Activated naive CD8-positive, alpha-beta T cell treated with anti-CD3 and anti-CD28 coated beads, Interleukin-2, amount 10 ng/mL, durations not matched to agents 7 days and 5 days (primary cell): ENCODE results near the gene SSR1. TPM values are rescaled to one million over a fixed set of nuclear protein-coding genes. Genes with fewer than 3 reads are reported as not detected.

Experiments
- ATAC-seq: fragments of 150-1000 bp; cut with Tn5 transposase; one replicate; pipeline ENCODE4 v1.10.0; 2021; ENCODE audit warnings: low read depth, moderate library complexity
- POLR2A ChIA-PET: fragments of 350-600 bp; sonication (Branson Sonifier 250); formaldehyde crosslinking; loops from one replicate; lab custom pipeline; 2021; ENCODE audit warnings: antibody characterized with exemption; lab: Charles Lee
- DNase-seq: peaks from one replicate; pipeline ENCODE4 v3.0.0; 2021
- H3K27ac Mint-ChIP-seq: one replicate; pipeline ENCODE4 v1.8.0; 2022; ENCODE audit warnings: mild to moderate bottlenecking, mixed read lengths
- H3K27me3 Mint-ChIP-seq: one replicate; pipeline ENCODE4 v1.8.0; 2022; ENCODE audit warnings: mild to moderate bottlenecking, moderate library complexity, mixed read lengths
- H3K36me3 Mint-ChIP-seq: one replicate; pipeline ENCODE4 v1.8.0; 2021; ENCODE audit warnings: mild to moderate bottlenecking, mixed read lengths
- H3K4me1 Mint-ChIP-seq: one replicate; pipeline ENCODE4 v1.8.0; 2021; ENCODE audit warnings: mixed read lengths
- H3K4me3 Mint-ChIP-seq: one replicate; pipeline ENCODE4 v1.8.0; 2022; ENCODE audit warnings: mild to moderate bottlenecking, moderate library complexity, mixed read lengths
- H3K9me3 Mint-ChIP-seq: one replicate; pipeline ENCODE4 v1.8.0; 2021; ENCODE audit warnings: mixed read lengths
- total RNA-seq, 2 experiments: library from RNA; stranded (reverse); gene quantifications; one replicate each; pipeline ENCODE4 v1.2.3, GENCODE V29; 2021

The SSR1 gene
- total RNA-seq, 2 experiments from 2014 or later: 112 to 123 TPM

GRCh38 chr6:7314414-7314813, 1.4 kb upstream of the SSR1 start:
- no peak for DNase-seq
- Mint-ChIP-seq H3K4me1 (peaks cover 18% of the 10 kb centered on the region), H3K9me3 (no peaks in the 10 kb centered on the region), H3K27me3 (peaks cover 3% of the 10 kb centered on the region), H3K27ac (peak overlapping the region; percentile 89), H3K4me3 (no peak overlapping the region), H3K36me3 (peaks cover 11% of the 10 kb centered on the region)
- ATAC-seq: no peak
- POLR2A ChIA-PET: interaction anchor here (4.7 kb wide), 1 partner anchor 75 kb away, joined by 19 read pairs; the partner anchor contains the start of genes CAGE1 and RIOK1

- ATAC-seq: no peak
- peaks cover 19% of the 10 kb centered on the region for H3K4me1 Mint-ChIP-seq
- POLR2A ChIA-PET: interaction anchor here (4.7 kb wide), 1 partner anchor 76 kb away, joined by 19 read pairs; the partner anchor contains the start of genes CAGE1 and RIOK1
- H3K27ac Mint-ChIP-seq: peak overlapping the region; percentile 89
- H3K27me3 Mint-ChIP-seq: peaks cover 2% of the 10 kb centered on the region
- peak overlapping the region; percentile 92 for H3K4me3 Mint-ChIP-seq
- H3K9me3 Mint-ChIP-seq: no peaks in the 10 kb centered on the region
- peaks cover 19% of the 10 kb centered on the region for H3K36me3 Mint-ChIP-seq
- DNase-seq: no peak
Measured at GRCh38 chr6:7313505-7314165, 636 bp upstream of the SSR1 start.

GRCh38 chr6:7311917-7312615, 933 bp downstream of the SSR1 start:
- peak overlapping the region; percentile 92 for H3K4me3 Mint-ChIP-seq
- peak overlapping the region; percentile 89 for H3K27ac Mint-ChIP-seq
- no peaks in the 10 kb centered on the region for H3K27me3 Mint-ChIP-seq
- H3K9me3 Mint-ChIP-seq: no peaks in the 10 kb centered on the region
- ATAC-seq (no peak), DNase-seq (no peak)
- POLR2A ChIA-PET: interaction anchor here (0.6 to 4.7 kb wide), 3 partner anchors 12 to 304 kb away, joined by 3 to 19 read pairs (median 3); partner anchors contain the start of genes CAGE1 and RIOK1
- H3K36me3 Mint-ChIP-seq: peaks cover 32% of the 10 kb centered on the region
- peaks cover 28% of the 10 kb centered on the region for H3K4me1 Mint-ChIP-seq

GRCh38 chr6:7311176-7311575, 1.8 kb downstream of the SSR1 start:
- Mint-ChIP-seq H3K4me3 (peak overlapping the region; percentile 54), H3K27ac (no peak overlapping the region), H3K4me1 (peaks cover 29% of the 10 kb centered on the region), H3K27me3 (no peaks in the 10 kb centered on the region), H3K36me3 (peaks cover 34% of the 10 kb centered on the region), H3K9me3 (no peaks in the 10 kb centered on the region)
- ATAC-seq (no peak), DNase-seq (no peak)
- POLR2A ChIA-PET: no interaction called here

DNA sequence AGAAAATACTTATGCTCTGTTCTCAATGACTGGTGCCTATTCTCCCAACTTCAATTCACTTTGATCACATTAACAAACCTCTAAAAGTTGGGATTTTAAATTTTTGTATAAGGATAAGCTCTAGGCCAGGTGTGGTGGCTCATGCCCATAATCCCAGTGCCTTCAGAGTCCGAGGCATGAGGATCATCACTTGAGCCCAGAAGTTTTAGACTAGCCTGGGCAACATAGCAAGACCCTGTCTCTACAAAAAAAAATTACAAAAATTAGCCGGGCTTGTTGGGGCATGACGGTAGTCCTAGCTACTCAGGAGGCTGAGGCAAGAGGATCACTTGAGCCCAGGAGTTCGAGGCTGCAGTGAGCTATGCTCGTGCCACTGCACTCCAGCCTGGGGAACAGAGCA, 3.9 kb downstream of the SSR1 start:
- Mint-ChIP-seq H3K4me3 (peak overlapping the region; percentile 15), H3K27ac (no peak overlapping the region), H3K27me3 (no peaks in the 10 kb centered on the region), H3K9me3 (no peaks in the 10 kb centered on the region), H3K4me1 (peaks cover 36% of the 10 kb centered on the region), H3K36me3 (peaks cover 43% of the 10 kb centered on the region)
- DNase-seq: no peak
- POLR2A ChIA-PET: interaction anchor here (0.9 kb wide), 1 partner anchor 80 kb away, joined by 3 read pairs; the partner anchor contains the start of genes CAGE1 and RIOK1
- ATAC-seq: no peak

DNA sequence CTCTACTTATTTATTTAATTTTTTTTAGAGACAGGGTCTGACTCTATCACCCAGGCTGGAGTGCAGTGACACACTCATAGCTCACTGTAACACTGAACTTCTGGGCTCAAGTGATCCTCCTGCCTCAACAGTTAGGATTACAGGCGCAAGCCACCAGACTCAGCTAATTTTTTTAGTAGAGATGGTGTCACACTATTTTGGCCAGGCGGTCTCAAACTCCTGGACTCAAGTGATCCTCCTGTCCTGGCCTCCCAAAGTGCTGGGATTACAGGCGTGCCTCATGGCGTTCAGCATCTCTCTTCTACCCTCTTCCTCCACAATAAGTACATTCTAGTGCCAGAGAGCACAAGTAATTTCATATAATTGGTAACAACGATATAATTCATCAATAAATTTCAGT, 5.5 kb downstream of the SSR1 start:
- no peaks in the 10 kb centered on the region for H3K27me3 Mint-ChIP-seq
- peak overlapping the region; percentile 32 for H3K27ac Mint-ChIP-seq
- no peak for ATAC-seq
- POLR2A ChIA-PET: interaction anchor here (0.7 kb wide), 1 partner anchor 77 kb away, joined by 5 read pairs; no protein-coding TSS in a partner anchor
- H3K4me3 Mint-ChIP-seq: no peak overlapping the region
- peaks cover 33% of the 10 kb centered on the region for H3K4me1 Mint-ChIP-seq
- DNase-seq: no peak
- H3K9me3 Mint-ChIP-seq: no peaks in the 10 kb centered on the region
- H3K36me3 Mint-ChIP-seq: peaks cover 43% of the 10 kb centered on the region

DNA sequence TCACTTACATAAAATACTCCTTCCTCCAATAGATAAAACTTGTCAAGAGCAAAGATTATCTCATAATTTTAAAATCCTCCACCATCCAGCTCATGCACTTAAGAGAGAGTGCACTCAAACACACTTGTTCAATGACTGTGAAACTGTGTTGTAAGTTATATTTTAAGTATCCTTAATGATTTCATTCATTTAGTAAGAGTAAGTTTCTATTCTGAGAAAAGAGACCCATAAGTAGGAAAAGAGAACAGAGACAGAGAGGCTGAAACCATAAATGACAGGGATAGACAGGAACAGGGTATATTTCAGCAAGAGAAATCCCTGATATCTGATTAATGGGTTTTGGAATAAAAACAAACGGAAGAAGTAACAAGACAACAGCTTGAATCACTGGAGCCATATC, 8.2 kb downstream of the SSR1 start:
- DNase-seq: no peak
- Mint-ChIP-seq H3K27ac (no peak overlapping the region), H3K27me3 (no peaks in the 10 kb centered on the region), H3K4me1 (peaks cover 23% of the 10 kb centered on the region), H3K4me3 (no peak overlapping the region), H3K36me3 (peaks cover 52% of the 10 kb centered on the region), H3K9me3 (no peaks in the 10 kb centered on the region)
- ATAC-seq: no peak
- POLR2A ChIA-PET: no interaction called here

DNA sequence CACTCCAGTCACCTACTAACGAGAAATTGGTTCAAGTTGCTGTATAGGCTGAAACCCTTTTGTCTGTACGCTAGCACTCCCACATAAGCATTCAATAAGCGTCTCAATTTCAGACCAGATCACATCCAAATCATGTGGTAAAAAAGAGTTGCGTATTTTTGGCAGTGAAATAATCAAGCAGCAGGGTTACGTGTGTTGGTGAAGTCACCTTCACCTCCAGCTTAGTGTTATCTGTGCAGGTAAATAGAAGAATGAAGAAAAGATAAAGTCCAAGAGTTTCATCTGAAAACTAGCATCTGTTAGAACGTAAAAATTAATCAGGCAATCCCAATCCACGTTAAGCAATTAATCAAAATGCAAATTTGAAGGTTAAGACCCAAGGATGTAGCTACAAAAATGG, 11.3 kb downstream of the SSR1 start:
- Mint-ChIP-seq H3K4me1 (peaks cover 12% of the 10 kb centered on the region), H3K36me3 (peaks cover 28% of the 10 kb centered on the region), H3K4me3 (no peak overlapping the region), H3K27ac (no peak overlapping the region), H3K27me3 (no peaks in the 10 kb centered on the region), H3K9me3 (no peaks in the 10 kb centered on the region)
- DNase-seq: no peak
- no peak for ATAC-seq
- POLR2A ChIA-PET: no interaction called here

- Mint-ChIP-seq H3K4me3 (no peak overlapping the region), H3K27me3 (no peaks in the 10 kb centered on the region), H3K36me3 (peaks cover 30% of the 10 kb centered on the region), H3K4me1 (peaks cover 17% of the 10 kb centered on the region), H3K27ac (peak overlapping the region; percentile 60), H3K9me3 (no peaks in the 10 kb centered on the region)
- ATAC-seq (no peak), DNase-seq (no peak)
- POLR2A ChIA-PET: no interaction called here
Measured at GRCh38 chr6:7300926-7301325, 12.1 kb downstream of the SSR1 start.

- H3K4me1 Mint-ChIP-seq: peaks cover 8% of the 10 kb centered on the region
- ATAC-seq: no peak
- no peaks in the 10 kb centered on the region for H3K27me3 Mint-ChIP-seq
- peaks cover 24% of the 10 kb centered on the region for H3K36me3 Mint-ChIP-seq
- POLR2A ChIA-PET: no interaction called here
- H3K9me3 Mint-ChIP-seq: no peaks in the 10 kb centered on the region
- no peak overlapping the region for H3K27ac Mint-ChIP-seq
- H3K4me3 Mint-ChIP-seq: no peak overlapping the region
- no peak for DNase-seq
Measured at GRCh38 chr6:7298113-7298512, 14.9 kb downstream of the SSR1 start.

- Mint-ChIP-seq H3K4me3 (no peak overlapping the region), H3K4me1 (peaks cover 8% of the 10 kb centered on the region), H3K36me3 (peaks cover 26% of the 10 kb centered on the region), H3K27ac (no peak overlapping the region), H3K9me3 (no peaks in the 10 kb centered on the region), H3K27me3 (no peaks in the 10 kb centered on the region)
- ATAC-seq (no peak), DNase-seq (no peak)
- POLR2A ChIA-PET: no interaction called here
Measured at GRCh38 chr6:7296602-7297001, 16.4 kb downstream of the SSR1 start.

DNA sequence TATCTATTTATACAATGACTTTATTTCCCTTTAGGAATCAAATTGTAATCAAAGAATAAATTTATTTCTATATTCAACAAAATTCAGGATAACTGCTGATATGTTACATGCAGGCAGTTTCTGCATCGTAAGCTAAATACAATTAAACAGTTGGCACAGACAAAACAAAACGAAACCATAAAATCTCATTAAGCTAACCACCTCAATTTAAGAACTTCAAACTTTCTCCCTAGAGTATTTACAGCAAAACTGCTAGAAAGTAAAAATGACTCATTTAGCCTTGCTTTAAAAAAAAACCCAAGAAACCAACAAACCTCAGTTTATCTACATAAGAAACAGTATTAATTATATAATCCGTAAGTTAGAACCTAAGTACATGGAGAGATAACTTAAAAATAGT, 17.1 kb downstream of the SSR1 start:
- no peaks in the 10 kb centered on the region for H3K9me3 Mint-ChIP-seq
- no peaks in the 10 kb centered on the region for H3K27me3 Mint-ChIP-seq
- DNase-seq (no peak), ATAC-seq (no peak)
- H3K36me3 Mint-ChIP-seq: peaks cover 20% of the 10 kb centered on the region
- peaks cover 7% of the 10 kb centered on the region for H3K4me1 Mint-ChIP-seq
- no peak overlapping the region for H3K4me3 Mint-ChIP-seq
- H3K27ac Mint-ChIP-seq: no peak overlapping the region
- POLR2A ChIA-PET: interaction anchor here (0.6 kb wide), 1 partner anchor 122 kb away, joined by 3 read pairs; no protein-coding TSS in a partner anchor

GRCh38 chr6:7292596-7293255, 20.3 kb downstream of the SSR1 start:
- ATAC-seq (no peak), DNase-seq (no peak)
- Mint-ChIP-seq H3K27me3 (no peaks in the 10 kb centered on the region), H3K9me3 (no peaks in the 10 kb centered on the region), H3K36me3 (peaks cover 27% of the 10 kb centered on the region), H3K4me3 (no peak overlapping the region), H3K27ac (peak overlapping the region; percentile 18), H3K4me1 (peaks cover 6% of the 10 kb centered on the region)
- POLR2A ChIA-PET: no interaction called here
